ENCODE measurements around the gene RELN.

- TF ChIP-seq POLR2A (IDR thresholded peaks at IDR 0.05; ENCODE audit: borderline replicate concordance, extremely low read depth, insufficient read depth, insufficient read length) (no peak), CTCF (IDR thresholded peaks at IDR 0.05 in 2 of 3, conservative IDR thresholded peaks at IDR 0.05 in 1 of 3; ENCODE audit: borderline replicate concordance in 1 of 3, insufficient read depth in 1 of 3, low read depth in 2 of 3, low read length in 2 of 3) (no peak), SP1 (IDR thresholded peaks at IDR 0.05; ENCODE audit: low read depth) (no peak), MAX (IDR thresholded peaks at IDR 0.05) (no peak), ZNF274 (IDR thresholded peaks at IDR 0.05; ENCODE audit: low read depth, low read length) (no peak), POLR2AphosphoS5 (IDR thresholded peaks at IDR 0.05; ENCODE audit: low read depth, low read length) (no peak), EZH2phosphoT487 (IDR thresholded peaks at IDR 0.05; ENCODE audit: borderline replicate concordance) (no peak), RAD21 (IDR thresholded peaks at IDR 0.05; ENCODE audit: low read depth) (no peak), FOSL1 (IDR thresholded peaks at IDR 0.05; ENCODE audit: low read depth) (no peak), EZH2 (IDR thresholded peaks at IDR 0.05) (no peak), REST (IDR thresholded peaks at IDR 0.05; ENCODE audit: low read depth) (no peak), ATF3 (IDR thresholded peaks at IDR 0.05) (no peak)
Observed at GRCh38 chr7:103784646-103785286, 204.7 kb downstream of the RELN start.

Data from HCT116 (cell line).